ENCODE results near the gene LRRC75A.

LRRC75A gene

DNA sequence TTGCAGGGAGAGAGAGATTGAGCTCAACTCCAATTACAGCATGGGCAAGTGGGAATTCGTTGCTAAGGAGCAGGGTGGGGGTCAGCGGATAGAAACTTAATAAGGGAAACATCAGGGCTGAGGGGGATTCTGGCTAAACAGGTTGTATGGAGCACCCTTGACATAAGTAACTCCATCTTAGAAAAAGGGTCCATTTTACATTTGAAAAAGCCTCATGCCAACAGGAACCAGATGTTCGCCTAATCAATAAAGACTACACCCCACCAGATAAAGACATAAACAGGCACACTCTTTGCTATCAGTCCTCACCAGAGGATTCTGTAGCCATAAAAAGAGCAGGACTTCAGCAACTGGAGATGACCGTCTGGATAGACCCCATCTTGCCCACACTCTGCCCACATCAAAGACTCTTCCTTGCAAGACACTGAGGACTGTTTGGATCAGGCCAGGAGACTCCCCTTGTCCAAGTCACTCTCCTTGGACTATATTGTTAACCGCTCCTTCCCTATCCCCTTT is 1.6 kb upstream of the LRRC75A start:
- no peak for DNase-seq (ENCODE audit: low read depth)

DNA sequence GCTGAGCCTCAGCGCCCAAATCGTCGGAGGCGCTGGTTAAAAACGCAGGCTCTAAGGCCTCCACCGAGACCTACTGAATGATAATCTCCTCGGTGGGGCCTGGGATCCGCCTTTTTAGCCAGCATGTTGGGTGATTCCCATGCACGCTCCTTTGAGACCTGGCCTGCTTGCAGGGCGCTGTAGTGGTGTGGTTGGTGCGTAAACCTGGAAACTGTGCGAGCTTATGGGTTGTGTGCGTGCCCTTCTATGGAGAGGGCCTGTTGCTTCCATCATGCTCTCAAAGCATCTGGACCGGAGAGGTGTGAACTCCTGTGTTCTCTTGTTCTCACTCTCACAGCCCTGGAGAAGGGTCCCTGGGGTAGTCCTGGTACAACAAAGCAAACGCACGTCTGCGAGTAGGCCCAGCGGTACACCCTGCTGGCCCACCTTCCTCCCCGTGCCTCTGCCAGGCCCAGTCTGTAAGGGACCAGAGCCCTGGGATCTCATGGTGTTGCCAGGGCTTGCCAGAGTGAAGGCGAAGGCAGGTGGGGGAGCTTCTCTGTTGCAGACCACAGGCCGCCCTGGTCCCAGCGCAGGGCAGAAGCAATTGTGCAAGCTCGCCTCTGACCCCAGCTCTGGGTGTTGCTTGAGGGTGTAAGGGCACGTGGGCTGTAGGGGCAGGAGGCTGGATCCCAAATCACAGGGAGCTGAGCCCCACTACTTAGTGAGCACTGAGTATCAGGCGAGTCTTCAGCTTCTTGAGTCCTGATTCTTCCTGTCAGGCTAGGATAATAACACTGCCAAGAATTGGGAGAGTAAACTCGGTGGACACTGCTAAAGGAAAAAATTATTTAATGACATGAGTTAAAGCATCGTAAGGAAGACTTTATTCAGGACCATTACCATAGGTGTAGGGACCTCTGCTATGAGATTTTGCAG is 879 bp upstream of the LRRC75A start:
- DNase-seq (ENCODE audit: low read depth), result no peak

DNA sequence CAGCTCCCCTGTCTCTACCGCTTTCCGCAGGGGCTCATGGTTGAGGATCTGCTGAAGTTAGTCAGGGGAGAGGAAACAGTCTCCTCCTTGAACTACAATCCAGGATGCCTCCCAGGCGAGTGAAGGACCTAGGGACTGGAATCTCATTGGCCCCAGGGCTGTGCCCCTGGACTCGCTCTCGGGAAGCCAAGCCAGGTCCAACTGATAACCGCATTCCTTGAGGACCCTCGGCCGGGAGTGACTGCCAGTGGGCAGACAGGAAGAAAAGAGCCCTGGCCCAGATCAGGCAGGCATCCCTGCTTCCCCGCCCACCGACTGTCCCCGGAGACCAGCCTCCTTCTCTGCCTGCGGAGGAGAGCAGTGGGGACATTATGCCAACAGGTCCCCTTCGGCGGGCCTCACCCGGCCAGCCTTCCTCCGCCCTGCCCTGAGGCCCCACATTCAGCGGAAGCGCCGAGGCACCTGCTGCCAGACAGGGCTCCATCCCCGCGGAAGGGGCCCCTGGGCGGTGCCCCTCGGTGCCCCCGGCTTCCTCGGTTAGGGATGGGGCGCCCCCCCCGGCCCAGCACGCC is 776 bp downstream of the LRRC75A start:
- no peak for DNase-seq (ENCODE audit: low read depth)

DNA sequence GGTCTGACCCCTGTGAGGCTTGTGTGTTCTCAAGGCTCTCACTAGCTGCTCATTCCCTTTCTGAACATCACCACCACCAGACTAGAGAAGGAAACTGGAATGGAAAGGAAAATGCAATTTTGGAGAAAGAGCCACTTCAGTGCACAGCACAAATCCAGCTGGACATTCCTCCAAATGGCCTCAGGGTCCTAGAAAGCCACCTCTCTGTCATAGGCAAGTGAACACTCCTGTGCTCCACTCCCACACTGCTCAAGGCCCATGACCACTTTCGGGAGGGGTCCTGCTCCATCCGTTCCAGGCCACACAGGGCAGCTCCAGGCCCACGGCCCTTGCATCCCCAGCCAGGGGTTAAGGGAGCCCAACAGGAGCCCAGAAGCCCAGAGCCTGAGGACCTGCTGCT is 2.6 kb downstream of the LRRC75A start:
- no peak for DNase-seq (ENCODE audit: low read depth)

DNA sequence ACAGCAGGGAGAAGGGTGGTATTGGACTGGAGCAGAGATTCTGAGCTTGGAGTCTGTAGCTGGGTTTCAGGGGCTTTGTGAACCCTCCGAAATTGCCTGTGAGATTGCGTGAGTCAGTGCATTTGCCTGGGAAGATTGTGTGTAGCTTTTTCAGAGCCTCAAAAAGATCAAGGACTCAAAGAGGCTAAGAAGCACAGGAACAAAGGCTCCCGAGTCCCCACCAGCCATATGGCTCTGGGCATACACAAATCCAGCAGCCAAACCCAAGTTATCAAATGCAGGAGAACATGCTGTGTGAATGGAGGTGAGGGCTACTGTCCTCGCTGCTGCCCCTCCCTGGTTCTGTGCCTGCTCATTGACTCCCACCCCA is 3.0 kb downstream of the LRRC75A start:
- DNase-seq (ENCODE audit: low read depth), result no peak

DNA sequence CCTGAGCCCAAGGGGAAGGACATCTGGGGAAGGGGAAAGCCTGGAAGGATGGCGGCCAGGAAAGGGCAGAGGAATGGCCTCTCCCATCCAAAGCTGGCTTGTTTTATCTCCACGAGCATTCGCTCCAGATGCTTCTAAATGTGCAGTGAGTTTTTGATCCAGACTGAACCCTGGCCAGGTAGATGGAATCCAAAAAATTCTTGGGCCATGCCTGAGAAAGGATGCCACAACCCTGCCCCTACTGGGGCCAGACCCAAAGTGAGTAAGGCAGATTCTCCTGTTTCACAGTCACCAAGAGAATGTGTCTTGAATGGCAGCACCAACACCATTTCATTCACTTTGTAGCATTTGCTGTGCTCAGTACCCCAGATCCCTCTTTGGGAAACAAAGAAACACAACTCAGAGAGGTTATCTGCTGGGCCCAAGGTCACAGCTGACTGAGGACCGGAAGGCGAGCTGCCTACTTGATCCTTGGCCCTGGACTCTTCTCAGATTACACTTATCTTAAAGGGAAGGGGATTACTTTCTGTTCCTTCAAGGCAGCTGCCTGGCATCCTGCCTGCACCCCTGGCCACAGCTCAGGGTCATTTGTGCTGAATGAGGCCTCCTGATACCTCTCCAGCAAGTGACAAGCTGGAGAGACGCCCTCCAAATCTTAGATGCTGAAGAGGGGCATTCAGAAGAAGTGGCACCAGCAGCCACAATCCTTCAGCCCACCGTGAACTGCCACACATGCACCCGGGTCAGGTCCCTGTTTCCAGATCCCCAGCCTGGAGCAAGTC is 3.6 kb downstream of the LRRC75A start:
- DNase-seq (ENCODE audit: low read depth), result no peak

DNA sequence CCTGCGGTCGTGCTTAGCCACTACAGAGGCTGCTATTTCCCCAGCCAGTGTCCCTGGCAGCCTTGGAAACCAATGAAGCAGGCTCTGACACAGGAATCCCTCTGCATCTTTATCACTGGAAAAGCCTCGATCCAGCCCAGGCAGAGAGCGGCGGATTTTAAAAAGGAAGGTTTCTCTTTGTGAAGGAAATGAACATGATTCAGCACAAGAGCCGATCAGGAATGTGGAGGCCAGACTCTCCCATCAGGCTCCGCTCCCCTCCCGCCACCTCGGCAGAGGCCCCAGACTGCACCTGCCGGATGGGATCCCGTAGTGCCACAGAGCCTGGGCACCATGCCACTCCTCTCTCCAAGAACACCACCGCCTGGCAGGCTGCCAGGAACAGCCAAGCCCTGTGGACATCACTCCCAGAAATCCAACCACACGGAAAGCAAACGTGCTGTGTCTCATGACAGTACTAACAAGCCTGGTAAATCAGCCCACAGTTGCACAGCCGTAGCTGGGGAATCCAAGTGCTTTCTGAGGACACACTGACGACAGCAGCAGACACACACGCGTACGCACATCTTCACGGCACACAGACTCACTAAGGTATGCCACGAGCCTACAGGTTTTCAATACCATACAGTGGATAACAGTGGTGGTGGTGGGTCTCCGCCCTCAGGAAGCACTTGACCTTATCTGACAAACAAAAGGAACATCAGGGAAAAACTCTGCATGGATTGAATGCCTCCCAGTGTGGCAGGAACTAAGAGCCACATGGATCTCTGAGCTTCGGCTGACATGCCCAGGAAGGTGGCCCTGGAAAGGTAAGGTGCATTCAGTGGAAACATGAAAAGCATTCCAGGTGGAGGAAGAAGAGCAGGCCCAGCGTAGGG is 5.4 kb downstream of the LRRC75A start:
- peak; percentile 58 for DNase-seq (ENCODE audit: low read depth)

DNA sequence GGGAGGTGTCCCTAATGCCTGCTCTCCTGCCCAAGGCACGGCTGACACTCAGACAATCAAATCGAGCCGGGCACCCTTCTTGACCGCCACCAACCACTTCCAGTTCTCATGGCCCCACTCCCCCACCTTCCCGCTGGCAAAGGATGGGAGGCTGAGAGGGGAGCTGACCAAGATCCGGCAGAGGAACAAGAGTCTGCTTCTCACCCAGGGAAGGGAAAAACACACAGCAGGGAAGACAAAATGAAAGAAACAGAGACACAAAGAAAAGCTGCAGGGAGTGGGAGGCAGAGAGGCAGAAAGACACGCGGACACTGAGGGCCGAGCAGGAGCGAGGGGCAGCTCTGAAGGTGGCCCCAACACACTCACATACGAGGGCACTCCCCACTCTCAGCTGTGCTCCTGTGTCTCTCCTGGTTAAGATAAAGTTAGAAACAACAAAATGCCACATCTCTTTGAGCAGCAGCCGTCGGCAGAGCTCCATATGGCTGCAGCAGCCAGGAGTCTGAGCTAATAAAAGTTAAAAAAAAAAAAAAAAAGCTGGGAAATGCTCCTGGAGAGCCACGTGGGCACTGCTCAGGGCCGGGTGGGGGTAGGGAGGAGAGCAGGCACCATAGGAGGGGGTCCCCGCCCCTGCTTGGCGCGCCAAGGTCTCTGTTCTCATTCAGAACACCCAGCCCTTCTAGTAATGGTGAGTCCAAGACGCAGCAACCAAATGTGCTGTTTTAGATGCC is 7.4 kb downstream of the LRRC75A start:
- no peak for DNase-seq (ENCODE audit: low read depth)

DNA sequence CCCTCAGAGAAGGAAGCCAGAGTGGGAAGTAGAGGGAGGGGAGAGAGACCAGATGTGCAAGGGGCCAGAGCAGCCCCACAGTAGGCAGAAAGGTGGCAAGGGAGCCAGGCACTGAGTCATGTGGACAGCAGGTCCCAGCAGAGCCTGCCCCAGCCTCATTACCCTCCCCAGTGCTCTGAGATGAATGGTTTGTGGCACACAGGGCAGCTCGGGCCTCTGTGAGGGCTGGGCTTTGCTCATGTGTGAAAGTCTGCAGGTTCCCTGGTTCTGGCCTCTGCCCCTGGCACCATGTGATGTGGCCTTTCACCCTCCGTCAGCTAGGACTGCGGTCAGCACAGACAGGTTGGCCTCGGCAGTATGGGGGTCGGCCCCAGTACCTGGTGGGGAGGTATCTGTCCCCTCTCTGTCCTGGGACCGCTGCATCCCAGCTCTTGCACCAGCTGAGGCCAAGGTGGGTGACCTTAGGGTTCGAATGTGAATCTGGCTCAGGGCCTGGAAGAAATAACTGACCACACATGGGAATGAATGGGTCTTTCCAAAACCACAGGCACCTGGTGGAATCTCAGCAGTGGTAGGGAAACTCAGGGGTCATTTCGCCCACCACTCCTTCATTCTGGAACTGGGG is 8.9 kb downstream of the LRRC75A start:
- no peak for DNase-seq (ENCODE audit: low read depth)

DNA sequence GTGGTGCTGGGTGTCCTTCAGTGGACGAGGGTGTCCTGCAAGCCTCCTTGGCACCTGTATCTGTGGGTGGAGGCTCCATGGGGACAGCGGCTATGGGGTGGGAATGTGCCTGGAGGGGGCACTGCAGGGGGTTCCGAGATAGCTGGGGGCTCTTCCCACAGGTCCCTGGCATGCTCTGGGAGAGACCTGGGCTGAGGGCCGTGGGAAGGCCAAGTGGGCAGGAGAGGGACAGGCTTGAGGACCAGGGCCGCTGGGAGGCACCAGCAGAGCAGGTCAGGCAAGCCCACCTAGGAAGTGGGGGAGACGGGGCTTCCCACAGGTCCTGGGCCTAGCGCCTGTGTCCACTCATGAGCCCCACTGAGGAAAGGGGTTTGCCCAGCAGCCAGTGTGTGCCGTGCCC is 9.7 kb downstream of the LRRC75A start:
- no peak for DNase-seq (ENCODE audit: low read depth)

DNA sequence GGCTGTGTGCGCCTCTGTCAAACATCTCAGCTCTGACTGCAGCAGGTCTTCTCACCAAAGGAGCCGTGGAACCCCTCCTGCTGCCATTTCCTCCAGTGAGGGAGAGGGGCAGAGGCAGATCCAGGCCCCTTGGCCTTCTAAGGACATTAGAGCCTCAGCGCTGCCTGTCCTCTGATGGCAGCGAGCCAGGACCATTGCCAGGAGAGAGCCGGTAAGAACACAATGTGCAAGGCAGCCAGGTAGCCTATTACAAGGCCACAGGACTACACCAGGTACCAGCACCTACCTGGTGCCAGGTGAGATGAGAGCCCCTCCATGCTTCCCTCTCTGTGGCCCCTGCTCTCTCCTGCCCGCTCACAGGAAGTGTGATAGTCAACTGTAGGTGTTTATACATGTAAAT is 11.0 kb downstream of the LRRC75A start:
- DNase-seq (ENCODE audit: low read depth), result no peak

DNA sequence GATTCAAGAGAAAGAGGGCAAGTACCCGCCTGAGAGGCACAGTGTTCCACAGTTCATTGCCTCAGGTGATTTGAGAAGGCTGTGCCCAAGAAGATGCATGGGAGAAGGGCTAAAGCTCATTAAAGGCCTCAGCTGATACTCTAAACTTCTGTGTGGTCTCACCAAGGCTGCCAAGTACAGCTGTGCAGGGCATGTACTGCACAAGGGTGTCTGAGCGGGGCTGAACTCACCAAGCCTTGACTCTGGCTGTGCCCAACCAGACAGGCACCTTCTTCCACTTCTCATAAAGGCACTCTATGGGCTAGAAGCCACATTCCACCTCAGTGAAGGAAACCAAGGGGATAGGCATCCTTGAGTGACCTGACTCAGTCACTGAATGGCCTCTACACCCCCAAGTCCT is 12.7 kb downstream of the LRRC75A start:
- DNase-seq (ENCODE audit: low read depth), result no peak

DNA sequence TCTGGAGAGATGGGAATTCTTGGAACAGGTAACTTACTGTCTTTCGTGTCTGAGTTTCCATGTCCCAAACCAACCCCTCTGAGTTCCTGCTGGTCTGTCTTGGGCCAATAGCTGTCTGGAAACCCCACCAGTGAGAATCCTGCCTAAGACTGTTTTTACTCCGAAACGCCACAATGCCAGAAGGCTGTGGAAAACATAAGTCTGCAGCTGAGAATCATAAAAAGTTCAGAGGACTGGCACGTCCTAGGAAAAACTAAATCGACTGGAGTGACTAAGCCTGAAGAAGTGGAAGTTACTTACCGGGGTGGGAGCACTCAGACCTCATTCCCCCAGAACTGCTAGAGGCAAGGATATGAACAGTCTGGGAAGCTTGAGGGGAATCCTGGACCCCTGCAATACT is 13.3 kb downstream of the LRRC75A start:
- DNase-seq (ENCODE audit: low read depth), result peak; percentile 33

DNA sequence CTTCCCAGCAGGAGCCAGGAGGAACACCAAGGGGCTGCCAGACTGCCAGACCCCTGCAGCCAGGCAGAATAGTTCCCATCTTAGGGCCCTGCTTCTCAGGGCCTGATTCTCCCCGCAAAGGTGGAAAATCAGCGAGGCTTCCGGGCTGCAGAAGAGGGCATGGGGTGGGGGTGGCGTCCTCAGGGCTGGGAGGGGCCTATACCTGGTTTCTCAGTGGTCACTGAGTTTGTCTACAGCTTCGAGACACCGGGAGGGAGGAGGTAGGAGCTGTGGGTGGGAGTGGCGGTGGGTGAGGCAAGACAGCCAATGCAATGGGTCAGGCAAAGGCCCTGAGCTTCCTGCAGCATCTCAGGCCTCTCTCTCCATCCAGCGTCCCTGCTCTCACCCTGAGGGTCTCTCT is 14.3 kb downstream of the LRRC75A start:
- no peak for DNase-seq (ENCODE audit: low read depth)

DNA sequence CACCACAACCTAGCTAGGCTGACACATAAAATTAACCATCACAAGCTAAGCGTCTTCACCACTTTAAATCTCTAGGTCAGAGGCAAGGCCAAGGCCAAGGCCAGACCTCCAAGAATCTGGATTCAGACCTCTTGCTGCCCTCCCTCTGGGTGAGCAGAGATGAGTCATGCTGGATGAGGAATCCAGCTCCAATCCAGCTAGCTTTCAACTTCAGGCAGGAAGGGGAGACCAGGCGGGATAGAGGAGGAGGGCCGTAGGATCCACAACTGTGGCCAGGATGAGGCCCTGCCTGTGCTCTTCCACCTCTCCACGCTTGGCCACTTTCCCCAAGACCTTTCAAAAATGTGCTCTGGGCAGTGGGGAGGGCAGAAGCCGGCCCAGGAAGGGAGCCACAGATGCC is 14.7 kb downstream of the LRRC75A start:
- peak; percentile 86 for DNase-seq (ENCODE audit: low read depth)

DNA sequence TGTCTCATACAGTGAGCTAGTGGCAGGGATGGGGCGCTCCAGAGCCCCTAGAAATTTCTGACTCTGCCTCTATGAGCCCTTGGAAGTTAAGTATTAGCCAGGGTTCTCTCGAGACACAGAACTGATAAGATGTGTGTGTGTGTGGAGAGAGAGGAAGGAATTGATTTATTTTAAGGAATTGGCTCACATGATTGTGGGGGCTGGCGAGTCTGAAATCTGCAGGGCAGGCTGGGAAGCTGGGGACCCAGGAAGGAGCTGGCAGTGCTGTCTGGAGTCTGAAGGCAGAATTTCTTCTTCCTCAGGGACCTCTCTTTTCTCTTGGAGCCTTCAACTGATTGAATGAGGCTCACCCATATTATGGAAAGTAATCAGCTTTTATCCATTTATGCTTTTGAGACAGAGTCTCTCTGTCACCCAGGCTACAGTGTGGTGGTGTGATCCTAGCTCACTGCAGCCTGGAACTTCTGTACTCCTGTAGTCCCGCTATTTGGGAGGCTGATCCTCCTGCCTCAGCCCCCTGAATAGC is 16.8 kb downstream of the LRRC75A start:
- no peak for DNase-seq (ENCODE audit: low read depth)

DNA sequence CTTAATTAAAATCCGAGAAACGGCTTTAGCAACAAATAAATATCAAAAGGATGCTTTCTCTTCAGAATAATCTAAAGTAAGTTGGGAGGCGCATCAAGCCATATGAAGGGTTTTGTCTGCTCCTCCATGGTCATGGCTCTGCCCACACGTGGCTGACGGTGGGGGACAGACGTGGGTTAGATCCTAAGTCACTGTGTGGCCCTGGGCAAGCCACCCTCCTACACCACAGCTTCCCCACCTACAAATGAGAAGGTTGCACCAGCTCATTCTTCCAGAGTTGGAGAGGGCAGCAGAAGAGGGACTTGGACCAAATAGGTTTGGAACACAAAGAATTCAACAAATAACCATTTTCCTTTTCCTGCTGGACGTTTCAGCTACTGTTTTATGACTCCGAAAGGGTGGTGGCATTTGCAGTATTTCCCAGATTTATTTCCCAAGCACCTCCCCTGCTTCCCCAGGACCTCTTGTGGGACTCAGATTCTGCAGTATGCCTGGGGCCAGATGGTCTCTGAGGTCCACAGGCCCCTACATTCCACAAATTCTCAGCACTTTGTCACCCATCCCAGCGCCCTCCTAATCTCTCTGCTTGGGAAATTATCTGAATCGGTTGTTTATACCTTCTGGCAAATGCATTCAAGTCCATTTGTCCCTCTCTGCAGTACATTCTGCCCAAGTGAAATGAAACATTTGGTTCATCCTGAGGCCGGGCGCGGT is 17.8 kb downstream of the LRRC75A start:
- DNase-seq (ENCODE audit: low read depth), result no peak

DNA sequence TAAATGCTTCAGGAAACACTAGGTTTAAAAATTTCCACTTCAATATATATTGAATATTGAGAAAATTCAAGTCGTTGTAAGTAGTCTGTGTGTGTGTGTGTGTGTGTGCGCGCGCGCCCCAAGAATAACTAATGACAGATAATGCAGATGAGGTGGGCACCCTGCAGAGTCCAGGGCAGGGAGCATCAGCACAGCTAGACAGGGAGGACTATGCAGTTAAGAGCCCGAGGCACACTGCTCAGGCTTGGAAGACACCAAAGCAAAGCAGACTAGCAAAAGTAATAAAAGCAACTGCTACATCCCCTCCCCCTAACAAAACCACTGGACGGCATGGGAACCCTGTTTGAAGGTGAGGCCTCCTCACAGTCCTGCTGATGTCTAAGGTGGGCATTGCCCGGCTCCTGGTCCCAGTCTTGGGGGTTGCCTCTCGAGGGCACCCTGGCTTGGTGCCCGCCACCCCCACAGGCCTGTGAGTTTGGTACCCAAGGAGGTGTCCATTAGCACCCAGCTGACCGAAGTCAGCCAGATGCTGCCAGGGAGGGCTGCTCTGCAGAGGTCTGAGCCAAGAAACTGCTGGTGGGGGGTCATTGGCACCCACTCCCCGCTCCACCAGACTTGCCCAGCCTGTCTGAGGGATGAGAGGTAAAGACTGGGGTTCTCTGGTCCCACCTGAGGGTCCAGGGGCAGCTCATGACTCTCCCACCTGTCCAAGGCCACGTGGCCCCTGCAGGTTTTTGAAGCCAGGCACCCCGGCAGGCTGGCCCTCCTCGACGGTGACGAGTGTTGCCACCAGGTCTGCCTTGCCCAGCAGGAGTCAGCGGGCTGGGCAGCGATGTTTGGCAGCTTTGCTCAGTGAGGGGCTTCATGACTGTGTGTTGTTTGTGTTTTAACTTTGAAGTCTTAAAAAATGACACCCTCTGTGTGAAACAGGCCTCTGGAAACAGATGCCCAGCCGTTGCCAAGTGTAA is 18.7 kb downstream of the LRRC75A start:
- DNase-seq (ENCODE audit: low read depth), result no peak

DNA sequence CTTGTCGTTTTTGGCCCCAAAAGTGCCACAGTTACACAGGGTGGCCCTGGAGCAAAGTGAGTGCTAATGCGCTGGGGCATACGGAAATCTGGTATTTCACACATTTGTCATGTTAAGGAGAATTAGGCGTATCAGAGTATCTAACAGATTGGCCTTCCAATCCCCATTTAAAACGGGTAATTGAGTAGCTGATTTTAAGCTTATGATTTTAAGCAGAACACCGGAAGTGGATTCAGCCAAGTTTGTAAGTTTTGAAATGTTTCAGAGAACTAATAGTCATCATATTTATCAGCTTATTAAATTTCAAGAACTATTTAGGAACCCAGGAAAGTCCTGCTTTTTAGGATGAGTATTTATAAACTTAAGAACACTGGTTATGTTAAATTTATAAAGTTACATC is 19.5 kb downstream of the LRRC75A start:
- DNase-seq (ENCODE audit: low read depth), result no peak

Measured in stromal cell of bone marrow (primary cell).